COLO668 (cell line): ENCODE data around the gene NRP1.
A peak's percentile ranks its signal among the peaks of the same experiment; 100 is the strongest.

Experiments used
- DNase-seq: peaks from one replicate; lab custom pipeline; 2025; ENCODE audit not compliant: unreplicated experiment; lab: John Stamatoyannopoulos, UW

The NRP1 gene

DNA sequence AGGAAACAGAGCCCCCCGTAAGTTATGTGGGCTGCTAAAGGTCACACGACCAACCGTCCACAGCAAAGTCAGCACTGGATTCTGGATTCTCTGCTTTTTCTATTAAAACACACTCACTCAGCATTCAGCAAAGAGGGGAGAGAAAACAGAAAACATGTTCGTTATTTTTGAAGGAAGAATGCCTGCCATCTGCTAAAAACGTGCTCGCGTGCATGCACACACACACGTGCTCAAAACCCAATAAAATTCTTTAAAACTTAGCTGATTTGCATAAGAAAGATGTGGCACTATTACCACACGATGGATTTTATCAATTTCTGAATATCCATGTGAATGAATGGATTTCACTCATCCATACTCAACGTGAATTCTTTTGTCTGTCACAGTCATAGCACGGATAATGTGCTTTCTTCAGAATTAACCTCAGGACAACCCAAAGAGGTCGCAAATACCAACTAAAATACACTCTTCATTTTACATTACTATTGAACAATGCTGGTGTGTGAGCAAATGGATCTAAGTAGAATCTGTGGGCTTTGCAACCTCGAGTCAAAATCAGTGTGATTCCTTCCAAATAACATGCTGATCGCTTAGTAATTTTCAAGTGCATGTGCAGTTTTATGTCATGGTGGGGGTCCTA, 40.8 kb downstream of the NRP1 start:
- DNase-seq = no peak

- DNase-seq = no peak
These were observed 41.4 kb downstream of the NRP1 start for GRCh38 chr10:33293076-33293475.

DNA sequence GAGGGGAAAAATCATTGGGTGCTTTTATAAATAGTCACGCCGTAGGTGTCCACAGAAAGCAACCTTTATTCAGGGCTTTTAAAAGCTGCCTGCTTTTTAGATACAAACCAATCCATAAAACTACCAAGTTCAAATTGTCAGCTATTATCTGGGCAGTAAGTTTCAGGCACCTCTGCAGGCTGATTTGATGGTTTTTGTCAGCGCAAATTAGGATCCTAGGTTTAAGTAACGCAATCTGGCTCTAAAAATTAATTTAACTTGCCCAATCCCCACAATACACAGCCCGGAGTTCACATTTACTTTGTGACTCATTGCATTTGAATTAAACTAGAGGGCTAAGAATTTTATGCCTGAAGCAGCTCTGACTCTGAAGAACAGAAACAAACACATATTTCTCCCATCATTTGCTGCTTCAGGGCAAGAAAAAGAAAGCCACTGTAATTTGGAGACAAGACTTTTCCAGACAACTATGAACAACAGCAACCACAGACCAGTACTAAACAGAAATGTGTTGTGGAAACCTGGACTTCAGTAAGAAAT, 43.3 kb downstream of the NRP1 start:
- no peak for DNase-seq

- DNase-seq = no peak
These were observed 44.0 kb downstream of the NRP1 start for GRCh38 chr10:33290321-33291052.

DNA sequence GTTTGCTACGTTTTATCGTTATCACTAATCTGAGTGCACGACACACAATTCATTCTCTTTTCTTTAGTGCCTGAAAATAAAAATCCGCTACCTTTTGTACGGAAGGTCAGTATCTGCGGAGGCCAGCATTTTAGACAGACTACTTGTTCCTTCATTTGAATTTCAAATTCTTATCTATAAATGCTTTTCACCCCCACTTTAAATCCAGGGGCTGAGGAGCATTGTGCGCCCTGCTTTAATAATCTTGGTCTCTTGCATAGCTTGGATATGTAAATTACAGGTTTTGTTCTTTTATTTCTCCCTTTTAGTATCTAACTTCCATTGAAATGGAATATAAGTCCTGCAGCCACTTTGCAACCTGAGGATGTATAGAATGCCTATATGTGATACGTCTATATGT, 44.7 kb downstream of the NRP1 start:
- no peak for DNase-seq

DNA sequence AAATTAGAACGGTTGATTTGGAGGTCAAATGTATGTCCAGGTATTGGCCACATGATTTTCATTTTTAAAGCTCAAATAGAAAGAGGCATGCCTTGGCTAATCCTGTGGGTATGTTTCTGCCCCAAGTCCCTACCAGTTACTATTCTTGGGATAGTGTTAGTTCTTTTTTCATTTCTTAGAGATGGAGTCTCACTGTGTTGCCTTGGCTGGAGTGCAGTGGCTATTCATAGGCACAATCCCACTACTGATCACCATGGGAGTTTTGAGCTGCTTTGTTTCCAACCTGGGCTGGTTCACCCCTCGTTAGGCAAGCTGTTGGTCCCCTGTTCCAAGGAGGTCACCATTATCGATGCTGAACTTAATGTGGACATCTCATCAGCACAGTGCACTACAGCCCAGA, 46.3 kb downstream of the NRP1 start:
- no peak for DNase-seq

- DNase-seq = no peak
These were observed 47.4 kb downstream of the NRP1 start for GRCh38 chr10:33287112-33287511.

DNA sequence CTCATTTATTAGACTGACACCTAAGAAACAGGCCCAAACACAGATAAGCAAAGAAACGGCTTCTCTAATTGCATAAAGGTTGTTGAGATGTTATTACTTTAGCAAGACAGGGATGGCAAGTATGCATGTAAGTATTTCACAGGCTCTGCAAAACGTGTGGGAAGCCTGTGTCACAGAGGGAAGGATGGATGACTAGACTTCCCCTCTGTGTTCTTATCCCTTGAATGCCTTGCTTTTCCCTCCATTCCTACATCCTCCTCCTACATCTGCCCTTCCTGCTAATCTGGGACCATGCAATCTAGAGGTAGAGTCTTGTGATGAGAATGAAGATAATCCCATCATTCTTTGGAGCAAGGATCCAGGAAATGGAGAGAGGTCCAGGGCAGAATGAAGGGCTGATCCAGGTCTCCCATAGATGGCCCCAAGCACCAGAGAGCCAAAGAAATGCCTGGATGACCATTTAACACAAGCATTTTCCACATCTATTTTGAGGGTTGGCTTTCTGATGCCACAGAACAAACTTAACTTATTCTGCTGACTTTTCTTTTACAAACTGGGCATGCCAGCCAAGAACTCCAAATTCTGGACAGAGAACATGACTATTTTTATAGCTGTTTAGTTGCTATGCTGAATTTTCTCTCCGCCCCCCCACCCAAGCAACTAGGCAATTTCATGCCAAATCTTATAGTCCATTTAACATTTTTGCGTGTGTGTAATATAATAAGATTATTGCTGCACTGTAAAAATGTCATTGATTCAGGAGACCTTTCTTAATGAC, 48.1 kb downstream of the NRP1 start:
- no peak for DNase-seq

- no peak for DNase-seq
These were observed 49.5 kb downstream of the NRP1 start for GRCh38 chr10:33284945-33285344.

DNA sequence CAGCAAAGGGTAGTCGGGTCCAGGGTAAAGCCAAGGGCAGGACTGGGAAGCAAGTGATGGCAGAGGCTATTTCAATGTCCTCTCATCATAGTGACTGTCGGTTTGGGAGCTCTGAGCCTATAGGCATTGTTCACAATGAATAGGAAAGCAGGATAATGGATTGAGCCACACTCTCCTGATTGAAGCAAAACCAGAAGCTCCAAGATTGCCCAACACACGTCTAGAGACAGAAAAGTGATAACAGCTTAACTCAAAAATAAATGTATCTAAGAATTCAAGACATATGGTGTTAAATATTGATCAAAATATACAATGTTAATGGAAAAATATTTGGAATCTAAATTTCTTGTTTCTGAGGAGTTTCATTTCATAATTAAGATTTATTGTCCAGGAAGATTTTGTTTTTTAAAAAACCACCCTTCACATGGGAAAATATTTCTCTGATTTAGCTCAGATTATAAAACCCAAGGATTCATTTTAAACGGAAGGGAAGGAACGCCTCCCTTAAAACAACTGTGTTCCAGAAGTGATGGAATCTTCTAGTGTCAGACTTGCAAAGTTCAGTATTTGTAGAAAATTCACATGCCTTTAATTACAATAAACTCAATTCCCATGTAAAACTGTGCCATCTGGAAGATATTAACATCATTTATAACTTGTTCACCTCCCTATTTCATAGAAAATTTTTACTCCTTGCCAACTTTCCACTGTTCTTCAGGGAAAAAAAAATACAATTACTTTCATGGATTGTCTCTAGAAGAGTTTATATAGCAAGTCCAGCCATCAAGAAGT, 54.5 kb downstream of the NRP1 start:
- DNase-seq = no peak

DNA sequence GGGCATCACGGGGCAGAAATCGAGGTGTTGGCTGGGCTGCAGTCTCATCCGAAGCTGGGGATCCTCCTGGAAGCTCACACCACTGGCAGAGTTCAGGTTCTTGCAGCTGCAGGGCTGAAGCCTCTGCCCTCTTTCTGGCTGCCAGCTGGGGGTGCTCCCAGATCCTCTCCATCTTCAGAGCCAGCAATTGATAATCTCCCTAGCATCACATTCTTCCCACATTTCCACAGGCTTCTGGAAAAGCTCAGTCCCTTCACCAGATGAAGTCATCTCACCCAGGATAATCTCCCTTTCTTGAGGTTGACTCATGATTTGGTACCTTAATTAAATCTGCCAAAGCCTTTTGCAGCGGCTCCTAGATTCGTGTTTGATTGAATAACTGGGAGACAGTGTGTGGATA, 55.2 kb downstream of the NRP1 start:
- DNase-seq = no peak

DNA sequence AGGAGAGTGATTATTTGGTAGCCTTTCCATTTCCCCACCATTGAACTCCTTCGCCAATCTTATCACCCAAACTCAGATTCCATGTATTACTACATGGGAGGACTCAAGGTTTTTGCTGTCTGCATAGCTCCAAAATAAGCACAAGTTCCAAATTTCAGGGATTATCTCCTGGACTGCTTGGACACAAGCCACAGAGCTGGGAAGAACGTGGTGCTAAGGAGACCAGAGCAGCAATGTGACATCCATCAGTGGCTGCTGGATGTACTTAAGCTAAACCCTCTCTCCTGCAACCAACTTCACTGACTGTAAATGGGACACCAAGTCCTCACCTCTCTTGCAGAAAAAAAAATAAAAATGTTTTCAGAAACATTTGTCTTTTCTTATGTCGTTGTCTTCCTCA, 56.3 kb downstream of the NRP1 start:
- no peak for DNase-seq

DNA sequence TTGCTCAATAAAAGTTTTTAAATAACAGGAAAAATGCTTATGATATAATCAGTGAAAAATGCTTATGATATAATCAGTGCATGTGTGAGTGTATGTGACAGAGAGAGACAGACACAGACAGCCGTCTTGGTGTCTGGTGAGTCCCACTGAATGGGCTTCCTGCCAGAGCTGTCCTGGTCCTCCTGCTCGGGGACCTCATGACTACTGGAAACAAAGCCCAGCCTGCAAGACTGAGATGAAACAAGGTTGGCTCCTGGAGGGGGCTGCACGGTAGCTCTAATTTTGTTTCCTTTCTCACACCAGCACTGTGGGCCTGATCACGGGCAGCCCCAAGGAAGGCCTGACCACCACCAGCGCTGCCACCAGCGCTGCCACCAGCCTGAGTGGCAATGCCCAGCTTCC, 57.3 kb downstream of the NRP1 start:
- DNase-seq = no peak

GRCh38 chr10:33276282-33276923, 58.1 kb downstream of the NRP1 start:
- no peak for DNase-seq

- DNase-seq = no peak
These were observed 60.2 kb downstream of the NRP1 start for GRCh38 chr10:33274096-33274785.

DNA sequence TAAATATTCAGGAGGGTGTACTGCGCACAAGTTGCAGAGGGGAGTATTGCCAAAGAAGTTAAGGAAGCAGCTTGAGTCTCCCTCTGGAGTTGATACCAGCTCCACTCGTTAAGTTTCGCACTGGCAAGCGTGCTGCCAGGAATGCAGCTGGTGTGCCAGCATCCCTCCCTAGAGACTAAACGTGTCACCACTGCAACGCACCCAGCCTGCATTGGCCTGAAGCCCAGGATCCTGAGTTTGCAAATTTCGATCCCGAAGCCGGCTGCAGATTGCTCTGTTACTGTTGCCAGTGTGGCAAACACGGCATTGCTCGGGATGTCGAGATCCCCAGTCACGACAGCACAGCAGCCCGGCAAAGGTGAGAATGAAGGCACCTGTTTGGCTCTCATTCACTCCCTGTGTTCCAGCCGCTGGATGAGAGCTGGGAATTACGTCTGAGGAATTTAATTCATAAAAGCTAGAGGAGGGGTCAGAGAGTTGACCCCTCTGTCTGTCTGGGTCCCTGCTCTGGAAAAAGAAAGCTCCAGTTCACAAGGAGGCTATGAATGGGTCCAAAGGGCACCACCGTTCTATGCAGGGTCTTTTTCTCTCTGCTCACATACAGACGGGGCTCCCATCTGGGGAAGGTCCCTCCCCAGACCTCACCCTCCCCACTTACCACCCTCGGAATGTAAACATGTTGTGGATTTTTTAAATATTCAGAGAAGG, 61.0 kb downstream of the NRP1 start:
- peak; percentile 59 for DNase-seq

- no peak for DNase-seq
These were observed 61.8 kb downstream of the NRP1 start for GRCh38 chr10:33272635-33273034.

- DNase-seq = no peak
These were observed 62.4 kb downstream of the NRP1 start for GRCh38 chr10:33271969-33272583.

GRCh38 chr10:33270971-33271370, 63.5 kb downstream of the NRP1 start:
- no peak for DNase-seq
